HL-60 (cell line): ENCODE results near the gene RTTN.

ENCODE experiments used
- GABPA ChIP-seq: IDR thresholded peaks from 2 replicates; pipeline ENCODE4 v1.6.1; 2012; ENCODE audit warnings: low read depth
- TF ChIP-seq, protein P1 (sequence below): IDR thresholded peaks from one replicate; pipeline ENCODE4 v1.5.1; 2011; ENCODE audit warnings: low read length, control low read depth, inconsistent platforms; ENCODE audit not compliant: insufficient read depth

DNA sequence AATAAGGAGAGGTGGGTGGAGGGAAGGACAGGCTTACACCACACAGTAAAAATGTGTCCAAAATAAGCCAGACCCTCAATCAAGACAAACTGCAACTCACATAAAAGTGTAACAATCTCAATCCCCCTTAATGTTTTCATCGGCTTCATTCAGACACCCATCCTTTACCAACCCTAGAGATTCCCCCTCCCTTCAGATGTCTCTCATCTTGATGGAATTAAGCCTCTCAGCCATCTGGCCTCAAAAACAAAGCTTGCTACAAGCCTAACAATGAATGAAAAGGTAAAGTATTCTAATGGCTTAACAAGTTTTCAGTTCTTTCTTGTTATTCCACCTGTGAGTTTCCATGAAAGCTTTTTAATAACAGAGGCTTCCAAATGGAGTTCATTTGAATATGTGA, 5.2 kb downstream of the RTTN start:
- TF ChIP-seq, protein P1, sequence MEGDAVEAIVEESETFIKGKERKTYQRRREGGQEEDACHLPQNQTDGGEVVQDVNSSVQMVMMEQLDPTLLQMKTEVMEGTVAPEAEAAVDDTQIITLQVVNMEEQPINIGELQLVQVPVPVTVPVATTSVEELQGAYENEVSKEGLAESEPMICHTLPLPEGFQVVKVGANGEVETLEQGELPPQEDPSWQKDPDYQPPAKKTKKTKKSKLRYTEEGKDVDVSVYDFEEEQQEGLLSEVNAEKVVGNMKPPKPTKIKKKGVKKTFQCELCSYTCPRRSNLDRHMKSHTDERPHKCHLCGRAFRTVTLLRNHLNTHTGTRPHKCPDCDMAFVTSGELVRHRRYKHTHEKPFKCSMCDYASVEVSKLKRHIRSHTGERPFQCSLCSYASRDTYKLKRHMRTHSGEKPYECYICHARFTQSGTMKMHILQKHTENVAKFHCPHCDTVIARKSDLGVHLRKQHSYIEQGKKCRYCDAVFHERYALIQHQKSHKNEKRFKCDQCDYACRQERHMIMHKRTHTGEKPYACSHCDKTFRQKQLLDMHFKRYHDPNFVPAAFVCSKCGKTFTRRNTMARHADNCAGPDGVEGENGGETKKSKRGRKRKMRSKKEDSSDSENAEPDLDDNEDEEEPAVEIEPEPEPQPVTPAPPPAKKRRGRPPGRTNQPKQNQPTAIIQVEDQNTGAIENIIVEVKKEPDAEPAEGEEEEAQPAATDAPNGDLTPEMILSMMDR = no peak
- no peak for TF ChIP-seq GABPA
